Liver (tissue), 9 donors: ENCODE results near the gene RNF126. TPM values are rescaled to one million over a fixed set of nuclear protein-coding genes. Genes with fewer than 3 reads are reported as not detected.

Experiments used
- DNase-seq: peaks from one replicate; pipeline ENCODE4 v3.0.0-alpha.2; 2017; ENCODE audit warnings: low spot score
- H3K27ac ChIP-seq, 2 donors: one replicate each; pipeline ENCODE4 v1.7.0; 2013; ENCODE audit warnings: inconsistent platforms in 2 of 2, low read length in 2 of 2, control low read depth in 1 of 2, low read depth in 1 of 2, mild to moderate bottlenecking in 1 of 2
- H3K27me3 ChIP-seq, 4 donors: one replicate each; pipeline versions ENCODE4 v1.6.1 to v1.7.0; 2013; ENCODE audit warnings: low read length in 3 of 4, inconsistent platforms in 1 of 4, mild to moderate bottlenecking in 1 of 4, moderate library complexity in 1 of 4; ENCODE audit not compliant: control insufficient read depth in 4 of 4, insufficient read depth in 4 of 4
- H3K36me3 ChIP-seq, 4 donors: one replicate each; pipeline versions ENCODE4 v1.6.1 to v1.7.0; 2013; ENCODE audit warnings: low read length in 3 of 4, mild to moderate bottlenecking in 3 of 4, low read depth in 1 of 4, moderate library complexity in 1 of 4; ENCODE audit not compliant: control insufficient read depth in 4 of 4, insufficient read depth in 3 of 4
- H3K4me1 ChIP-seq, 4 donors: one replicate each; pipeline versions ENCODE4 v1.6.1 to v1.7.0; 2013; ENCODE audit warnings: low read length in 3 of 4, mild to moderate bottlenecking in 3 of 4, moderate library complexity in 1 of 4; ENCODE audit not compliant: control insufficient read depth in 4 of 4, insufficient read depth in 4 of 4
- H3K4me3 ChIP-seq, 3 donors: one replicate each; pipeline versions ENCODE4 v1.6.1 to v1.7.0; 2013; ENCODE audit warnings: low read length in 3 of 3, control low read depth in 1 of 3, low read depth in 1 of 3, mild to moderate bottlenecking in 1 of 3
- H3K9ac ChIP-seq, 2 donors: one replicate each; pipeline ENCODE4 v1.7.0; 2013; ENCODE audit warnings: low read length in 2 of 2, mild to moderate bottlenecking in 2 of 2, moderate library complexity in 2 of 2, control low read depth in 1 of 2, low read depth in 1 of 2
- H3K9me3 ChIP-seq, 4 donors: one replicate each; pipeline versions ENCODE4 v1.6.1 to v1.7.0; 2013; ENCODE audit warnings: low read length in 3 of 4; ENCODE audit not compliant: control insufficient read depth in 4 of 4
- EGR1 ChIP-seq, 2 donors: IDR thresholded peaks; 2 replicates each; pipeline ENCODE4 v1.6.1; 2016 to 2018; ENCODE audit warnings: antibody characterized with exemption in 2 of 2, low read depth in 2 of 2
- FOXA1 ChIP-seq: IDR thresholded peaks from 2 replicates; pipeline ENCODE4 v1.6.1; 2016; ENCODE audit warnings: antibody characterized with exemption
- FOXA2 ChIP-seq: IDR thresholded peaks from 2 replicates; pipeline ENCODE4 v1.6.1; 2016; ENCODE audit warnings: antibody characterized with exemption
- GABPA ChIP-seq, 2 donors: IDR thresholded peaks in 1 of 2; conservative IDR thresholded peaks in 1 of 2; 2 replicates each; pipeline ENCODE4 v1.6.1; 2016; ENCODE audit warnings: antibody characterized with exemption in 2 of 2, mild to moderate bottlenecking in 1 of 2, moderate library complexity in 1 of 2
- HNF4A ChIP-seq, 2 donors: conservative IDR thresholded peaks; 2 replicates each; pipeline ENCODE4 v1.6.1; 2016; ENCODE audit warnings: antibody characterized with exemption in 2 of 2, mild to moderate bottlenecking in 2 of 2
- HNF4G ChIP-seq: IDR thresholded peaks from 2 replicates; pipeline ENCODE4 v1.6.1; 2016; ENCODE audit warnings: antibody characterized with exemption
- JUND ChIP-seq, 2 donors: IDR thresholded peaks; 2 replicates each; pipeline ENCODE4 v1.6.1; 2016; ENCODE audit warnings: antibody characterized with exemption in 2 of 2
- NR2F2 ChIP-seq: IDR thresholded peaks from 2 replicates; pipeline ENCODE4 v1.6.1; 2016; ENCODE audit warnings: antibody characterized with exemption
- RAD21 ChIP-seq, 2 donors: IDR thresholded peaks; 2 replicates each; pipeline ENCODE4 v1.6.1; 2016; ENCODE audit warnings: antibody characterized with exemption in 2 of 2, mild to moderate bottlenecking in 2 of 2
- RXRA ChIP-seq, 2 donors: IDR thresholded peaks; 2 replicates each; pipeline ENCODE4 v1.6.1; 2017 to 2018; ENCODE audit warnings: antibody characterized with exemption in 2 of 2, mild to moderate bottlenecking in 1 of 2
- SP1 ChIP-seq: IDR thresholded peaks from 2 replicates; pipeline ENCODE4 v1.6.1; 2018; ENCODE audit warnings: antibody characterized with exemption, mild to moderate bottlenecking
- TAF1 ChIP-seq: conservative IDR thresholded peaks from 2 replicates; pipeline ENCODE4 v1.6.1; 2016; ENCODE audit warnings: antibody characterized with exemption, mild to moderate bottlenecking
- YY1 ChIP-seq: IDR thresholded peaks from 2 replicates; pipeline ENCODE4 v1.6.1; 2016; ENCODE audit warnings: antibody characterized with exemption, mild to moderate bottlenecking
- WGBS: extraction: QIAGEN DNeasy Blood & Tissue Kit; methylation state at CpG from one replicate; pipeline ENCODE4 v1.1.7; 2013; 5-methylcytosine and 5-hydroxymethylcytosine counted together
- polyA plus RNA-seq, 2 donors: library from polyadenylated mRNA; stranded (reverse) in 1 of 2; unstranded in 1 of 2; fragments of 200-250 nt in 1 of 2; fragments of >200 nt in 1 of 2; fragmentation: Nextera tagmentation in 1 of 2; extraction: Ambion mirVana in 1 of 2; gene quantifications; one replicate each; pipeline versions ENCODE4 v1.2.1 to v1.2.3, GENCODE V29; 2013 to 2015
- total RNA-seq, 2 donors: library from RNA; depleted of rRNA; stranded (reverse); fragments of >200 nt; gene quantifications; one replicate each; pipeline ENCODE4 v1.2.3, GENCODE V29; 2014
- TF ChIP-seq, protein P1 (sequence below): IDR thresholded peaks from 2 replicates; pipeline ENCODE4 v1.6.1; 2016; ENCODE audit warnings: antibody characterized with exemption
- TF ChIP-seq, protein P2 (sequence below): IDR thresholded peaks from 2 replicates; pipeline ENCODE4 v1.6.1; 2016; ENCODE audit warnings: antibody characterized with exemption
- TF ChIP-seq, protein P3 (sequence below): fragments of 150-350 bp; IDR thresholded peaks from 2 replicates; pipeline ENCODE4 v1.5.1; 2017; ENCODE audit warnings: improper control_type of control experiment, low read depth, low read length; ENCODE audit not compliant: missing input control
- TF ChIP-seq, protein P4 (sequence below): IDR thresholded peaks from 2 replicates; pipeline ENCODE4 v1.6.1; 2016; ENCODE audit warnings: antibody characterized with exemption
- TF ChIP-seq, protein P5 (sequence below): IDR thresholded peaks from 2 replicates; pipeline ENCODE4 v1.6.1; 2016; ENCODE audit warnings: antibody characterized with exemption, mild to moderate bottlenecking
- donor health status: healthy.
- donor health status: healthy.
- donor health status: healthy.
- donor health status: healthy.
- donor health status: healthy.

The RNF126 gene
- total and polyA plus RNA-seq, 4 donors, result 16.7 to 32.7 (median 24.1) TPM

DNA sequence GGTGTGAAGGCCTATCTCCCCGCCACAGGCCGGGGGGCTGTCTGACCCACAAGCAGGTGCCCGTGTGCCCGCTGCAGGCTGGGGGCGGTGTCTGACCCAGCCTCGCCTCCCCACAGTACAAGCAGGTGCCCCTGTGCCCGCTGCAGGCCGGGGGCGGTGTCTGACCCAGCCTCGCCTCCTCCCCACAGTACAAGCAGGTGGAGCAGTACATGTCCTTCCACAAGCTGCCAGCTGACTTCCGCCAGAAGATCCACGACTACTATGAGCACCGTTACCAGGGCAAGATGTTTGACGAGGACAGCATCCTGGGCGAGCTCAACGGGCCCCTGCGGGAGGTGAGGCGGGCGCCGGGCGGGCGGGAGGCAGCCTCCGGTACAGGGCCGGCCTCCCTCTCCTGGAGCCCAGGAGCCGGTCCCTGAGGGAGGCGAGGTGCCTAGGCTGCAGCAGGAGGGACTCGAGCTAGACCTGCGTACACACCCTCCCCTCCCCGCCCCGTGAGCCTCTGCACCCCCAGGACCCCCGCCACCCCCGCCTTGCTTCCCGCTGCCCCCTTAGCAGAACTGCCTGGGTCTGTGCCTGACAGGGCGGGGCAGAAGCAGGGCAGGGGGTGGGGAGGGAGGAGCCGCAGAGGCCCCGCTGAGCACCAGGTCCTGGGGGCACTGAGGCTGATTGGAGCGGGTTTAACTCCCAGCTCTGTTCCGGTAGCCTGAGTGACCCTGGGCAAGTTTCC lies 52.8 kb downstream of the RNF126 start:
- Histone ChIP-seq H3K4me1 (peaks cover 0 to 3% (median 0%) of the 10 kb centered on the region in 4 donors), H3K9ac (no peak overlapping the region), H3K27ac (no peak overlapping the region), H3K36me3 (peaks cover 0 to 2% (median 0%) of the 10 kb centered on the region in 4 donors), H3K9me3 (no peaks in the 10 kb centered on the region), H3K27me3 (no peaks in the 10 kb centered on the region), H3K4me3 (peak overlapping the region in 1 of 3 donors; percentile 1)
- DNase-seq, result no peak
- TF ChIP-seq RXRA (IDR thresholded peaks at IDR 0.05), result no peak
- no peak for TF ChIP-seq HNF4G
- TF ChIP-seq NR2F2, result no peak
- 73% methylated on average over 38 of the region's 38 CpGs for WGBS

- 63% methylated on average over 22 of the region's 22 CpGs for WGBS
- Histone ChIP-seq H3K9me3 (no peaks in the 10 kb centered on the region), H3K4me1 (peaks cover 0 to 3% (median 0%) of the 10 kb centered on the region in 4 donors), H3K27me3 (no peaks in the 10 kb centered on the region), H3K9ac (no peak overlapping the region), H3K4me3 (no peak overlapping the region), H3K27ac (no peak overlapping the region), H3K36me3 (peaks cover 0 to 2% (median 0%) of the 10 kb centered on the region in 4 donors)
- TF ChIP-seq JUND (IDR thresholded peaks at IDR 0.05) (no peak), FOXA2 (no peak), SP1 (no peak), EGR1 (IDR thresholded peaks at IDR 0.05; ENCODE audit: low read depth in 2 of 2) (no peak), HNF4G (no peak), TAF1 (no peak), RAD21 (IDR thresholded peaks at IDR 0.05) (no peak), FOXA1 (no peak), HNF4A (conservative IDR thresholded peaks at IDR 0.05) (no peak), NR2F2 (no peak), GABPA (IDR thresholded peaks at IDR 0.05 in 1 of 2, conservative IDR thresholded peaks at IDR 0.05 in 1 of 2) (no peak), RXRA (IDR thresholded peaks at IDR 0.05) (no peak), YY1 (no peak)
- TF ChIP-seq, protein P1, sequence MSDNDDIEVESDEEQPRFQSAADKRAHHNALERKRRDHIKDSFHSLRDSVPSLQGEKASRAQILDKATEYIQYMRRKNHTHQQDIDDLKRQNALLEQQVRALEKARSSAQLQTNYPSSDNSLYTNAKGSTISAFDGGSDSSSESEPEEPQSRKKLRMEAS, result no peak
- TF ChIP-seq, protein P2, sequence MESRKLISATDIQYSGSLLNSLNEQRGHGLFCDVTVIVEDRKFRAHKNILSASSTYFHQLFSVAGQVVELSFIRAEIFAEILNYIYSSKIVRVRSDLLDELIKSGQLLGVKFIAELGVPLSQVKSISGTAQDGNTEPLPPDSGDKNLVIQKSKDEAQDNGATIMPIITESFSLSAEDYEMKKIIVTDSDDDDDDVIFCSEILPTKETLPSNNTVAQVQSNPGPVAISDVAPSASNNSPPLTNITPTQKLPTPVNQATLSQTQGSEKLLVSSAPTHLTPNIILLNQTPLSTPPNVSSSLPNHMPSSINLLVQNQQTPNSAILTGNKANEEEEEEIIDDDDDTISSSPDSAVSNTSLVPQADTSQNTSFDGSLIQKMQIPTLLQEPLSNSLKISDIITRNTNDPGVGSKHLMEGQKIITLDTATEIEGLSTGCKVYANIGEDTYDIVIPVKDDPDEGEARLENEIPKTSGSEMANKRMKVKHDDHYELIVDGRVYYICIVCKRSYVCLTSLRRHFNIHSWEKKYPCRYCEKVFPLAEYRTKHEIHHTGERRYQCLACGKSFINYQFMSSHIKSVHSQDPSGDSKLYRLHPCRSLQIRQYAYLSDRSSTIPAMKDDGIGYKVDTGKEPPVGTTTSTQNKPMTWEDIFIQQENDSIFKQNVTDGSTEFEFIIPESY, result no peak
- TF ChIP-seq, protein P3, sequence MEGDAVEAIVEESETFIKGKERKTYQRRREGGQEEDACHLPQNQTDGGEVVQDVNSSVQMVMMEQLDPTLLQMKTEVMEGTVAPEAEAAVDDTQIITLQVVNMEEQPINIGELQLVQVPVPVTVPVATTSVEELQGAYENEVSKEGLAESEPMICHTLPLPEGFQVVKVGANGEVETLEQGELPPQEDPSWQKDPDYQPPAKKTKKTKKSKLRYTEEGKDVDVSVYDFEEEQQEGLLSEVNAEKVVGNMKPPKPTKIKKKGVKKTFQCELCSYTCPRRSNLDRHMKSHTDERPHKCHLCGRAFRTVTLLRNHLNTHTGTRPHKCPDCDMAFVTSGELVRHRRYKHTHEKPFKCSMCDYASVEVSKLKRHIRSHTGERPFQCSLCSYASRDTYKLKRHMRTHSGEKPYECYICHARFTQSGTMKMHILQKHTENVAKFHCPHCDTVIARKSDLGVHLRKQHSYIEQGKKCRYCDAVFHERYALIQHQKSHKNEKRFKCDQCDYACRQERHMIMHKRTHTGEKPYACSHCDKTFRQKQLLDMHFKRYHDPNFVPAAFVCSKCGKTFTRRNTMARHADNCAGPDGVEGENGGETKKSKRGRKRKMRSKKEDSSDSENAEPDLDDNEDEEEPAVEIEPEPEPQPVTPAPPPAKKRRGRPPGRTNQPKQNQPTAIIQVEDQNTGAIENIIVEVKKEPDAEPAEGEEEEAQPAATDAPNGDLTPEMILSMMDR, result no peak
- TF ChIP-seq, protein P4, sequence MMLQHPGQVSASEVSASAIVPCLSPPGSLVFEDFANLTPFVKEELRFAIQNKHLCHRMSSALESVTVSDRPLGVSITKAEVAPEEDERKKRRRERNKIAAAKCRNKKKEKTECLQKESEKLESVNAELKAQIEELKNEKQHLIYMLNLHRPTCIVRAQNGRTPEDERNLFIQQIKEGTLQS, result no peak
- TF ChIP-seq, protein P5, sequence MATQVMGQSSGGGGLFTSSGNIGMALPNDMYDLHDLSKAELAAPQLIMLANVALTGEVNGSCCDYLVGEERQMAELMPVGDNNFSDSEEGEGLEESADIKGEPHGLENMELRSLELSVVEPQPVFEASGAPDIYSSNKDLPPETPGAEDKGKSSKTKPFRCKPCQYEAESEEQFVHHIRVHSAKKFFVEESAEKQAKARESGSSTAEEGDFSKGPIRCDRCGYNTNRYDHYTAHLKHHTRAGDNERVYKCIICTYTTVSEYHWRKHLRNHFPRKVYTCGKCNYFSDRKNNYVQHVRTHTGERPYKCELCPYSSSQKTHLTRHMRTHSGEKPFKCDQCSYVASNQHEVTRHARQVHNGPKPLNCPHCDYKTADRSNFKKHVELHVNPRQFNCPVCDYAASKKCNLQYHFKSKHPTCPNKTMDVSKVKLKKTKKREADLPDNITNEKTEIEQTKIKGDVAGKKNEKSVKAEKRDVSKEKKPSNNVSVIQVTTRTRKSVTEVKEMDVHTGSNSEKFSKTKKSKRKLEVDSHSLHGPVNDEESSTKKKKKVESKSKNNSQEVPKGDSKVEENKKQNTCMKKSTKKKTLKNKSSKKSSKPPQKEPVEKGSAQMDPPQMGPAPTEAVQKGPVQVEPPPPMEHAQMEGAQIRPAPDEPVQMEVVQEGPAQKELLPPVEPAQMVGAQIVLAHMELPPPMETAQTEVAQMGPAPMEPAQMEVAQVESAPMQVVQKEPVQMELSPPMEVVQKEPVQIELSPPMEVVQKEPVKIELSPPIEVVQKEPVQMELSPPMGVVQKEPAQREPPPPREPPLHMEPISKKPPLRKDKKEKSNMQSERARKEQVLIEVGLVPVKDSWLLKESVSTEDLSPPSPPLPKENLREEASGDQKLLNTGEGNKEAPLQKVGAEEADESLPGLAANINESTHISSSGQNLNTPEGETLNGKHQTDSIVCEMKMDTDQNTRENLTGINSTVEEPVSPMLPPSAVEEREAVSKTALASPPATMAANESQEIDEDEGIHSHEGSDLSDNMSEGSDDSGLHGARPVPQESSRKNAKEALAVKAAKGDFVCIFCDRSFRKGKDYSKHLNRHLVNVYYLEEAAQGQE, result no peak
- DNase-seq, result no peak
Measured at GRCh38 chr19:609004-609346, 54.0 kb downstream of the RNF126 start.
